HG03520 (cell line): ENCODE data around the gene HTRA3.
"Not testable (repeated sequence)": the region's sequence is repeated elsewhere in the genome, so short reads cannot be mapped to it uniquely, and the experiment has no call there.

Source experiments
- ATAC-seq: cut with Tn5 transposase; IDR thresholded peaks from one replicate; pipeline ENCODE4 v1.9.1; 2021; ENCODE audit warnings: mild to moderate bottlenecking, moderate library complexity; ENCODE audit not compliant: unreplicated experiment

The HTRA3 gene

DNA sequence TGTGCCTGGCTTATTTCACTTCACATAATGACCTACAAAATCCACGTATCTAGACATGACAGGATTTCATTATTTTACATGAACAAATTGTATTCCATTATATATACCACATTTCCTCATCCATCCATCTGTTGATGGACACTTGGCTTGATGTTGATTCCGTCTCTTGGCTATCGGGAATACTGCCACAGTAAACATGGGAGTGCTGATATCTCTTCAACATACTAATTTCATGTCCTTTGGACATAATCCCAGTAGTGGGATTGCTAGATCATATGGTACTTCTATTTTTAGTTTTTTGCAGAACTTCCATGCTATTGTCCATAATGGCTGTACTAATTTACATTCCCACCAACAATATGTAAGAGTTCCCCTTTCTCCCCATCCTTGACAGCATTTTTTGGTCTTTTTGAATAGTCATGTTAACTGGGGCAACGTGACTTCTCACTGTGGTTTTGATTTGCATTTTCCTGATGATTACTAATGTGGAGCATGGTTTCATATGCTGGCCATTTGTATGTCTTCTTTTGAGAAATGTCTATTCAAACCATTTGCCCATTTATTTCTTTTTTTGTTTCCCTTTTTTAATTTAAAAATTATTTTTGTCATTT, 68.9 kb downstream of the HTRA3 start:
- ATAC-seq, result no peak

DNA sequence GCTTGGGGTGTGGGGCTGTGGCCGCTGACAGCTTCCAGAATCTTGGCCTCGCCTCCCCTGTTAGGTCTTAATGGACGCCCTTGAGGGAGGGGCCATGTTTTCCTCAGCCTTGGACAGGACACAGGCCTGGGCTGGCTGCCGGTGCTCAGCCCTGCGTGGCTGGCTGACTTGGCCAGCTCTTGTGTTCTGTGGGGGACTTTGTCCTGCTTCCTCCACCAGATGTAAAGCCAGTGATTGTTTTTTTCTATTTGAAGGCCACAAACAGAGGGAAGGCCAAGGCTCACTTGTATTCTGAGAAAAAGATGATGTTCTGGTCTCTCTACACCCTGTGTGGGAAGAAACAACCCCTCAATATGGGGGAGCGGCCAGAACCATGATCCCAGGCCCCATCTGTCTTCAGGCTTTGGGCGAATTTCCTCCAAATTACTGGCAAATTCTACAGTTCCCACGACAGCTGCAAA, 71.3 kb downstream of the HTRA3 start:
- ATAC-seq, result no peak

DNA sequence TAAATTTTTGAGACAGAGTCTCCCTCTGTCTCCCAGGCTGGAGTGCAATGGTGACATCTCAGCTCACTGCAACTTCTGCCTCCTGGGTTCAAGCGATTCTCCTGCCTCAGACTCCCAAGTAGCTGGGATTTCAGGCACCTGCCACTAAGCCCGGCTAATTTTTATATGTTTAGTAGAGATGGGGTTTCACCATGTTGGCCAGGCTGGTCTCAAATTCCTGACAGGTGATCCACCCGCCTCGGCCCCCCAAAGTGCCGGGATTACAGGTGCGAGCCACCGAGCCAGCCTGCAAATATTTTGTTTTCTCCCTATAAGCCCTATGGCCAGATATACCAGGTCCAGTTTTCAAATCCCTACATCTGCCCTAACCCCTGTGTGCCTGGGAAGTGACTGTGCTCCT, 71.7 kb downstream of the HTRA3 start:
- not testable (repeated sequence) for ATAC-seq

DNA sequence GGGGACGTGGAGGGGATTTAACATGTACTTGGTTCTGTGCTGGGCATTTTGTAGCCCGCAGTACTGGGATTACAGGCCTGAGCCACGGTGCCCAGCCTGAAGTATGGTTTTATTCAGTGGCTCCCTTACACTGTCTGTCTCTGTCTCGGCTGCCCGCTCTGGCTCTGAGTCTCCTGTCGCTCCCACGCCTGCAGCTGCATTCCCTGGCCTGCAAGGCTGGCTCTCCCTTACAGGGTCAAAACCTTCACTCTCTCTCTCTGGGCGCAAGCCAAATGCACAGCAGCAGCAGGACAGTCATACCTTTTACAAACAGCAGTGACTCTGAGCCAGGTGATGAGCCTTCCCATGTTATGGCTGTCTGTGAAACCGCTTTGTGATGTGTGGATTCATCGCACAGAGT, 72.1 kb downstream of the HTRA3 start:
- ATAC-seq, result no peak

DNA sequence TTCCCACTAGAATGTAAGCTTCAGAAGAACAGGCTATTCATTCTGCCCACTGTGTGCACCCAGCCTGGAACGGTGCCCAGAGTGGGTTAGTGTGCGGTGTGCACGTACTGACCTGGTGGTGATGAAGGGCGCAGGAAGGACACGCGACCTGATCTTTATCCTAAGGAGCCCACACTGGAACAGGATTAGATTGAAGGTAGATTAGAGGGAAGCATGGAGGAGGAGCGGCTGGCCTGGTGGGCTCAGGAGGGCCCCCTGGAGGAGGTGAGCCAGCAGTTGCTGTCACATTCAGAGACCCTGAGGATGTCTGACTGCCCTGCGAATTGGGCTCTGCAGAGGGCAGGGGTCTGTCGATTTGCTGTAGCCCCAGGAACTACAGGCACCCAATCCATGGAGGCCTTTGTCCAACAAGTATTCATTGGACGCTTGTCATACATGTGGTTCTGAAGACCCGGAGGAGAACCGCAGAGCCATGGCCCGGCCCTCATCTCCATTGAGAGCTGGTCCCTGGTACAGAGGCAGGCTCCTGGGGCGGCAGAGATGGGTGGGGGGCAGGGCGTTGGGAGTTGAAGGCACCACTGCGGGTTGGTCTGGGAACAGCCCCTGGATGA, 73.2 kb downstream of the HTRA3 start:
- ATAC-seq, result no peak

DNA sequence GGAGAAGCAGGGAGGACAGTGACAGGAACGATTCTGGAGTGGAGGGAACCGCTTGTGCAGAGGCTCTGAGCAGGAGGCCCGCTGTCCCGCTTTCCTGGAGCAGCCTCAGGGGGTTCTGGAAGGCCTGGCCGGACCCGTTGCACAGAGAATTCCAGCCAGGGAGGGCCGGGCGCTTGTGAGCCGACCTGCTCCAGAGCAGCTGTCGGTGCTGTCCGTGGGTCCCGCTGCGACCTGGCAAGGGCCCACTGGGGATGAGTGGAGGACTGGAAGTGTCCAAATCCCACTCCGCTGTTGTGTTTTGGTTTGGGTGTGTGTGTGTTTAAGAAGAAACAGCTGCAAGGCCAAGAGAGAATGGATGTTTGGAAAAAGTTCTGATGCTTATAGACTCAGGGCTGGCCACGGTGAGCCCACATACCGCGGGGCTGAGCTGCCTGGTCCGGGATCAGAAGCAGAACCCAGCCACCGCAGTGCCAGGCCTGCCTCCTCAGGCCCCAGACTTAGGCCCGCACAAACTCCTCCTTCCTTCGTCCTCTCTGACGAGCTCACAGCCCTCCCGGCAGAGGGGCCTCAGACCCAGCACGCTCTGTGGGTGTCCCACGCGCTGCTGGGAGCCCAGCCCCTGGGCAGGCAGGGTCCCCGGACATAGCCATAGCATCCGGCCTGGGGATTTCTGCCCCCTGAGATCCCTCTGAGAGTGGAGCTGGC, 73.9 kb downstream of the HTRA3 start:
- no peak for ATAC-seq

DNA sequence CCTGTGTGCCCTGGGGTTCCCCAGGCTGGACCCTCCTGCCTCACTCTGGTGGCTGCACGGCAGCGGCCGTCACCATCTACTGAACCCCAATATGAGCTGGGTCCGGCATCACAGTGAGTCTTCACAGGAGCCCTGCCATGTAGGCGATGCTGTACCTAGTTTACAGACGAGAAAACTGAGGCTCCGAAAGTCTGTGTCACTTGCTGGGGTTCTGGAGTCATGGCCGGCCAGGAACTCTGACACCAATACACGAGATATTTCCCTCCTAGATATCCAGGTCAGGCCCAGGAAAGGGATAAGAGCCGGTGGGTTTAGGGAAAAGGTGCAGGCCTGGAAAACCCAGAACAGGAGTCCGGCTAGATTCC, 74.4 kb downstream of the HTRA3 start:
- no peak for ATAC-seq

DNA sequence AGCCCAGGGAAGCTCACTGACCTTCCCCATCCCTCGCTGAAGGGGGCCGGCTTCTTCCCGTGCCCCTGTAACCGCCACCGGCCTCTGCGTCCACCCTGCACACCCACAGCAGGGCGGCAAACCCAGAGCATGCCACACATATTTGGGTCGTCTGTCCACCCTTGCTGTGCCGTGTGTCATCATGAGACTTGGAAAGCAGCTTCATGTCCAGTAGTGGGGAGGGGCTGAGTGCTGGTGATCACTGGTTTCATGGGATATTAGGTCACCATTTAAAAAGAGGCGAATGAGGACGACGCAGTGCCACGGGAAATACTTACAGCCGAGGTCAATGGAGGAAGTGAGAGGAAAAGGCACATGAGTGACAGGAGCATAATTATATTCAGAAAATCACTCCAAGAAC, 74.8 kb downstream of the HTRA3 start:
- ATAC-seq, result no peak

DNA sequence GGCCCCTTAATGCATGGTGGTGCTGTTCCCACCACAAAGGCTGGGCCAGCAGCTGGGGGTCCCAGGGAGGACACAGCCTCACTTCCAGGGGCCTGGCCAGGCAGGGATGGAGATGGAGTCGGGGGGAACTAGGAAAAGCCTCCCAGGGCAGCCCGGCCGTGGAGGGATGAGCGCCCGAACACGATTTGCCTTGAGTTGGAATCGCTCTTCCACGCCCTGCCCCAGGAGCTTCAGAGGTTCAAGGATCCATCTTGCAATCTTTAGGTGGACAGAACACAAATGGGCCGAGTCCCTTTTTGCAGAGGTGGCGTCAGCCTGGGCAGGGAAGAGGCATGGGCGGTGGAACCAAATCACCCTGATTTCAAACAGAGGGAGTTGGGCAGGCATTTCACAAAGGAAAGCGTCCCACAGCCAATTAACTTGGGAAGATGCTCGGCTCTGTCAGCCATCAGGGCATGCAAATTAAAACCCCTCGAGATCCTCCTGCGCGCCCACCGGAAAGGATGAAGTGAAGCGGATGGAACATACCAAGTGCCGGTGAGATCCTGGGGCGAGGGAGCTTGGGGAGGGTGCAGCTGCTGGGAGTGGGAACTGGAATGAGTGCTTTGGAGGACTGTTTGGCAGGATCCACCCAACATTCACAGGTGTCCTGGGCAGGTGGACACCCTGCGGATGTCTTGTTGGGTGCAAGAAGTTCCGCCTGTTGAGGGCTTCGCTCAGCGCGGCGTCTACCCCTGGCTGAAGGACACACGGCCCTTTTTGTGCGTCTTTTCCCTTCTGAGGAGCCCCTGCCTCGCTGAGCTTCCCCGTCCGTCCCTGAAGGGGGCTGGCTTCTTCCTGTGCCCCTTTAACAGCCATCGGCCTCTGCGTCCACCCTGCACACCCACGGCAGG, 75.7 kb downstream of the HTRA3 start:
- ATAC-seq, result no peak

DNA sequence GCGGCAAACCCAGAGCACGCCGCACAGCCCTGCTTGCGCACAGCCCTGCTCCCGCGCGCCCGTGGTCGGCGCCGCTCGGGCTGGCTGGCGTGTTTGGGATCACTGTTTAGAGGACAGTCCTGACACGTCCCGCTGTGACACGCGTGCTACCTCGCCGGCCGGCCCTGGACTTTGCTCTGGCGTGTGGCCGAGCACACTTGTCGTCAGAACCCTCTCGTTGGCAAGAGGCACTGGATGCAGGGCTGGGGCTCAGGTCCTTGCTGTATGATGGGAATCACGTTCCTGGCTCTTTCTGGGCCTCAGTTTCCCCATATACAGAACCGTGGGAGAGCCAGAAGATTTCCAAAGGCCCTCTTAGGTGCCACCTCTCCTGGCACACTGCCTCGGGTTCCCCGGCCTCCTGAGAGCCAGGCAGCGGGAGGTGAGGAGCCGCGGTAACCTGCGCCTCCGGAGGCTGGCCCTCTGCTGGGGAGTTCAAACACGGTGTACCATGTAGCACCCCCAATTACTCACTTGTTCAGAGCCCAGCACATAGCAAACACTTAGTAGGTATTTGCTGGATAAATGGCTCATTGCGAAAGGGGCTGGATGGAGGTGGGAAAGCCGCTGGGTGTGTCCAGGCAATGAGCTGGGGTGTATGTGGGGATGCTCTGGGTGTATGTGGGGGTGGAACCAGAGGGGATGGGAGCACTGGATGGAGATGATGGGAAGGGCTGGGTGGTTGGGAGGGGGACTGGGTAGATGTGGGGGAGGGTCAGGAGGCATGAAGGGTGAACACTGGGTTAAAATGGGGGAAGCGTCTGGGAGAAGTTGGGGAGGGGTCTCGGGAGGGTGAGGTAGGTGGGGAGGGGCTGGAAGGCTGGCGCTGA, 76.6 kb downstream of the HTRA3 start:
- ATAC-seq, result no peak

DNA sequence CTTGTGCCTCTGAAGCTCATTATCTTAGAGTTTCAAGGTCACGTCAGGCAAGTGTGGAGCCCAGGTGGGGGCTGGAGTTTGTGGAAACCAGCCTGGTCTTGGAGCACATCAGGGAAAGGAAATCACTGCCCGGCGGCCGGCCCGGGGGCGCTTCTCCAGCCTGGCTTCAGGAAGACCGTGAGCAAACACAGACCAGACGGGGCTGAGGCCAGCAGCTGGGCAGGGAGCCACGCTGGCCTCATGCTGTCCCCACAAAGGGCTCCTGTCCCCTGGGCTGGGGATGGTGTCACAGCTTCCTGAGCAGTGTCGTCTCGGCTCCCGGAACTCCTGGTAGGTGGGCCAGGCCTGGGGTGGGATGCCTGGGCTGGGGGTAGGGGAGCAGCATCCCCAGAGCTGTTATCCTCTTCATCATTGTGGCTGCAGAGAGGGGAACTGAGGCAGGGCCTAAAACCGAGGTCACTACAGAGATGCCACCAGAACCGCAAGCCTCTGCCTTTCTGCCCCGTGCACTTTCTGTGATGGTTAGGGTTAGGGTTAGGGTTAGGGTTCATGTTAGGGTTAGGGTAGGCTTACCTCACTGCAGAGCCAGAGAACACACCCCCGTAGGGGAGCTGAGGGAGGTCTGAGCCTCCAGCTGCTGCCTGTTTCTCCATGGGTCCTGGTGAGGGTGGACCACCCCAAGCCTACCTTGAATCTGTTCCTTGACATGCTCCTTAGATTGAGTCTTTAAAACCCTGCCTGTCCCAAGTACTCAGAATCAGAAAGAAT, 77.5 kb downstream of the HTRA3 start:
- ATAC-seq, result no peak

DNA sequence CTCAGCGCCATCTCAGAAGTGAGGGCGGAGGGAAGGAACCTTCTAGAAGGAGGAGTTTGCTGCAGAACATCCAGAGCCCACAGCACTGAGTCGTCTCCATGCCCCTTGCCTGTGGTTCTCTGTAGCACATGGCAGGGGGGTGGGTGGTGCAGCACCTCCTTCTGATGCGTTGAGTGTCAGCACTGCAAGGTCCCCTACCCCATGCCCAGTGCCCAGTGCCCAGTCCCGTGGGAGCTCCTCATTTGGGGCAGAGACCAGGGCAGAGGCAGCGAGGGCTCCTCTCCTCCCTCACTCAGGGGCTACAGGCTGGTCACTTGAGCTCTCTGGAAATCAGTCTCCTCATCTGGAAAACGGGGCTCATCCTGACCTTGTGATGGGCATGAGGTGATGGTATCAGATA, 78.1 kb downstream of the HTRA3 start:
- no peak for ATAC-seq

DNA sequence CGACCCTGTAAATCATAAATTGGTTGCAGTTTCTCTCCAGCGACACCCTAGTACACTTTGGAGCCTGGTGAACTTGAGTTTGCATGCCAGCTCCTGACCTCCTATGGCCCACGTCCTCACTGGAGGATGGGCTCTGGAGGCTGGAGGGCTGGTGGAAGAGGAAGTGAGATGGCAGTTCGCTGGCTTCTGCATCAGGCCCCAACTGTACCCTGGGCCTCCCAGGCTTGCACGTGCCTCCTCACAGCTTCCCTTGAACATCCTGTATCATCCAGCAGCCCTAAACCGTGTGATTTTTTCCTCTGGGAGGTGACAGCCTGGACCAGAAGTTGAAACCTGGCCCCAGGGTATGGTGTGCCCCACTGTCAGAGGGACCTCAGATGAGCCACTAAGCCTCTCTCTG, 78.5 kb downstream of the HTRA3 start:
- ATAC-seq, result no peak

DNA sequence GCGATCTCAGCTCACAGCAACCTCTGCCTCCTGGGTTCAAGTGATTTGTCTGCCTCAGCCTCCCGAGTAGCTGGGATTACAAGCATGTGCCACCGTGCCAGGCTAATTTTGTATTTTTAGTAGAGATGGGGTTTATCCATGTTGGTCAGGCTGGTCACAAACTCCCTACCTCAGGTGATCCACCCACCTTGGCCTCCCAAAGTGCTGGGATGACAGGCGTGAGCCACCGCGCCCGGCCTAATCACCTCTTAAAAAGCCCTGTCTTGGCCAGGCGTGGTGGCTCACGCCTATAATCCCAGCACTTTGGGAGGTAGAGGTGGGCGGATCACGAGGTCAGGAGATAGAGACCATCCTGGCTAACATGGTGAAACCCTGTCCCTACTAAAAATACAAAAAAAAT, 79.7 kb downstream of the HTRA3 start:
- not testable (repeated sequence) for ATAC-seq

DNA sequence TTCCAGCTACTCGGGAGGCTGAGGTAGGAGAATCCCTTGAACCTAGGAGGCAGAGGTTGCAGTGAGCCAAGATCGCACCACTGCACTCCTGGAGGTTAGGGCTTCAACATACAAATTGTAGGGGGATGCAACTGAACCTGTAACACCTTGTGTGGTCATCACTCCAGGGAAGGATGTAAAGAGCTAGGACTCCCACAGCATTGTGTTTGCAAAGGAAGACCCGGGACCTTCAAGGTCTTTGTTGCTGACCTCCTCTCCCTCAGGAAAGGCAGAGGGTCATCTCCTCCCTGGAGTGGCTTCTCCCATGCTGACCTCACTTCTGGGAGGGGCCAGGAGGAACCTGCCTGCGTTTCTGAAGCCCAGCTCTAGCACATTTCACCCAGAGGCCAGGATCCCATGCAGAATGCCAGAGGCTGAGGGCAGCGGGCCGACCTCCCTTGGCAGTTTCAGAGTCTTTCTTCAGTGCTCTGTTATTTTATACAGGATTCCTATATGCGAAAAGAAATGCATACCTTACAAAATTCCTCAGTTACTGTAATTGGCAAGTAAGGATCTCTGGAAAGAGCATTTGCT, 80.2 kb downstream of the HTRA3 start:
- no peak for ATAC-seq

DNA sequence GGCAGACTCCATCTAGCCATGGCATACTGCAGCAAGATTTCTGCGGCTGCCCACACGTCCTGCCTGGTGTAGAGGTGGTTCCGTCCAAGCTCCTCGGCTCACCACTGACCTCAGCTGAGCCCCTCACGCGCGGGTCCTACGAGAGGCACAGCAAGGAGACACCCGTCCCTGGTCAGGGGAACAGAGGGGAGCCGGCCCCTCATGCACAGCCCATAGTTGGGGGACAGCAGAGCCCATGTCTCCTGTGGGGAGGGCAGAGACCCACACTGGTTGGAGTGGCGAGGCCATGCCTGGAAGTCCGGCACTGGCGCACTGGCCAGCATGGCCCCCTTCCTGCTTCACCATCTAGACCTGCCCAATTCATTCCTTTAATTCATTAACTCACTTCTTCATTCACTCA, 80.8 kb downstream of the HTRA3 start:
- no peak for ATAC-seq

DNA sequence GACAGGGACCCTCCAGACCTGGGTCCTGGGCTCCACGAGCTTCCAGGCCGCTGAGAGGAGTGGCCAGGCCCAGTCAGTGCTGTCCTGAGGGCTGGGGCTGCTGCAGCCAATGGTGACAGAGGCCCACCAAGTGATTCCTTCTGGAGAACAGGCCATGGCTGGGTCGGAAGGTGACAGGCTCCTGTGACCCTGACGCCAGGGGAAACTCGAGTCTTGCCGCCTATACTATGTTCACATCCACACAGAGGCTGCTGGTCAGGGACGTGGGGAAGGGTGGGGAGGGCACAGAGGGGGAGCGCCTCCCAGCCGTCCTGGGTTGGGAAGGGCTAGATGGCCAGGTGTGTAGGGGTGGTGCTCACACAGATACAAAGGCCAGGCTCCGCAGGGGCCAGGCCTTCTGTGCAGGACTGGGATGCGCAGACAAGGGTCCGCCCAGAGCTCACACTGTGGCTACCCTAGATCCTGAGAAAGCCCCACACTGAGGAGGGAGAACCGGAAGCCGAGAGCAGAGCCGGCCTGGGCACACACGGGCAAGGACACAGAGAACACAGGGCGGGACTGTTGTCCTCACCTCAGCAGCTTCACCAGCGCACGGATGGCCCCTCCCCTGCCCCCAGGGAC, 81.4 kb downstream of the HTRA3 start:
- no peak for ATAC-seq

DNA sequence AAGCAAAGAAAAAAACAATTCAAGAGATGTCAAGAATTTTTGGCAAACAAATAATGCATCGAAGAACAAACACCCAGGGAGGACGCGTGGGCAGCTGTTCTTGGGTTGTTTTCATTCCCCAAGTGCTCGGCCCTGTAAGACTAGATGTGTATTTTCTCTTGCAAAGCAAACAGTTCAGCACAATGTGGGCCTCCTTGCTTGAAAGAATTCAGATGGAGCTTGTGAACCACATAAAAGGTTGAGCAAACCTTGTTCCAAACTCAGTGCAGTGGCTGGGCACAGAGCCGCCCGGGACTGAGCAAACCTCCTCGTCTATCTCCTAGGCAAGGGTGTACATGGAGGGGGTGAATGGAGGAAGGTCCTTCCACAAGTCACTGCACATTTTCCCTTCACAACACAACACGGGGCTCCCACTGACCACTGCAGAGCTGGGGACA, 82.4 kb downstream of the HTRA3 start:
- ATAC-seq, result no peak
